Ascending aorta (tissue), 2 donors: ENCODE measurements around the gene TLR3. TPM values are rescaled to one million over a fixed set of nuclear protein-coding genes. Genes with fewer than 3 reads are reported as not detected.

Experiments
- DNase-seq, 2 donors: peaks; one replicate each; pipeline ENCODE4 v3.0.0-alpha.2; 2019; ENCODE audit warnings: low spot score in 2 of 2
- H3K27ac ChIP-seq, 2 donors: fragments of 200-600 bp; sonication (generic); one replicate each; pipeline ENCODE4 v1.5.1; 2016 to 2017; ENCODE audit warnings: mild to moderate bottlenecking in 1 of 2
- H3K27me3 ChIP-seq: fragments of 200-600 bp; sonication (generic); one replicate; pipeline ENCODE4 v1.5.1; 2017
- H3K36me3 ChIP-seq, 2 donors: fragments of 200-600 bp; sonication (generic); one replicate each; pipeline ENCODE4 v1.5.1; 2016
- H3K4me1 ChIP-seq, 2 donors: fragments of 200-600 bp; sonication (generic); one replicate each; pipeline ENCODE4 v1.5.1; 2016 to 2017; ENCODE audit warnings: mild to moderate bottlenecking in 1 of 2
- H3K4me3 ChIP-seq, 2 donors: fragments of 200-600 bp; sonication (generic); one replicate each; pipeline ENCODE4 v1.5.1; 2016 to 2017; ENCODE audit warnings: mild to moderate bottlenecking in 1 of 2
- H3K9me3 ChIP-seq, 2 donors: fragments of 200-600 bp; sonication (generic); one replicate each; pipeline ENCODE4 v1.5.1; 2016
- intact Hi-C: fragments of 100-400 bp; cut with DNase I; formaldehyde crosslinking; loops from one replicate; pipeline ENCODE4 v1.15.1; 2023
- total RNA-seq: library from RNA; depleted of rRNA; stranded (reverse); fragments of >200 nt; gene quantifications from one replicate; pipeline ENCODE4 v1.1.0, GENCODE V29; 2016
- TF ChIP-seq, protein P1 (sequence below), 3 experiments: fragments of 200-600 bp in 2 of 3; fragments of 450-650 bp in 1 of 3; sonication (generic) in 2 of 3; IDR thresholded peaks; one replicate each; pipeline ENCODE4 v1.5.1; 2016 to 2019; ENCODE audit warnings: antibody characterized with exemption in 3 of 3, mild to moderate bottlenecking in 1 of 3, moderate library complexity in 1 of 3

Gene TLR3
- total RNA-seq, 1 donor from 2014 or later: 19.9 TPM

DNA sequence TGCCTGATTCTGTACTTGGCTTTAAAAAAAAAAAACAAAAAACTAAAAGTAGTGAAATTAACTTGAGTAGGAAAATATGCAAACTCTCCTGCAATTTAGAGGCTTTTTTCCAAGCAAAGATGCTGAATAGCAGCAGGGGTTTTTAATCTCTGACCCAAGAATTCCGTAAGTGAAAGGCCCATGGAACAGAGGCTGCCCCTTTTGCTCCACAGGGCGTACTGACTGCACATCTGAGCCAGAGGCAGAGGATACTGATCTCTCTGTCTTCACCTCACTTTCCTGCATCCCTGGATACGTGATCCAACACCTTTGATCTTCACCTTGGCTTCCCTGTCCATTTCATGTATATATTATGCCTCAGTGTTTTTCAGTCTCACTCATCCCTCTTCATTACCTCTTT lies 39.4 kb downstream of the TLR3 start:
- no peaks in the 10 kb centered on the region for H3K27me3 ChIP-seq
- H3K4me3 ChIP-seq: no peak overlapping the region
- TF ChIP-seq, protein P1, sequence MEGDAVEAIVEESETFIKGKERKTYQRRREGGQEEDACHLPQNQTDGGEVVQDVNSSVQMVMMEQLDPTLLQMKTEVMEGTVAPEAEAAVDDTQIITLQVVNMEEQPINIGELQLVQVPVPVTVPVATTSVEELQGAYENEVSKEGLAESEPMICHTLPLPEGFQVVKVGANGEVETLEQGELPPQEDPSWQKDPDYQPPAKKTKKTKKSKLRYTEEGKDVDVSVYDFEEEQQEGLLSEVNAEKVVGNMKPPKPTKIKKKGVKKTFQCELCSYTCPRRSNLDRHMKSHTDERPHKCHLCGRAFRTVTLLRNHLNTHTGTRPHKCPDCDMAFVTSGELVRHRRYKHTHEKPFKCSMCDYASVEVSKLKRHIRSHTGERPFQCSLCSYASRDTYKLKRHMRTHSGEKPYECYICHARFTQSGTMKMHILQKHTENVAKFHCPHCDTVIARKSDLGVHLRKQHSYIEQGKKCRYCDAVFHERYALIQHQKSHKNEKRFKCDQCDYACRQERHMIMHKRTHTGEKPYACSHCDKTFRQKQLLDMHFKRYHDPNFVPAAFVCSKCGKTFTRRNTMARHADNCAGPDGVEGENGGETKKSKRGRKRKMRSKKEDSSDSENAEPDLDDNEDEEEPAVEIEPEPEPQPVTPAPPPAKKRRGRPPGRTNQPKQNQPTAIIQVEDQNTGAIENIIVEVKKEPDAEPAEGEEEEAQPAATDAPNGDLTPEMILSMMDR (IDR thresholded peaks at IDR 0.05): no peak
- H3K4me1 ChIP-seq: peaks cover 3 to 6% of the 10 kb centered on the region in 2 donors
- H3K36me3 ChIP-seq: no peaks in the 10 kb centered on the region
- no peaks in the 10 kb centered on the region for H3K9me3 ChIP-seq
- no peak overlapping the region for H3K27ac ChIP-seq
- DNase-seq: no peak
- intact Hi-C loops: no loop called here

DNA sequence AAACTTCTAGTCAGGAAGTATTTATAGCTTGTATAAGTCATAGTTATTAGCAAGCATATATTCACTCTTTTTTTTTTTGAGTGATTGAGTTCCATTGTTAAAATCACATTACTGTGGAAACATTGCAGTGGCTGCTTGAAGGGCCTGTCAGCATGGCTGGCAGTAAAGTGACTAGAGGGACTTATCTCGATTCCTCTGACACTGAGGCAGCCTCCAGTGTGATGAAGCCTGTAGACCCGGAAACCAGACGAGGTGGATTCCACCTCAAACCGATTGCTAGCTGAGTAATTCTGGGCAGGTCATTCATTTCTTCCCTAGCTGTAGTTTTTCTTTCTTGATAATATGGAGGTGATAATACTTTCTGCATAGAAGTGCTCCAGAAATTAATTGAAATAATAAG lies 40.3 kb downstream of the TLR3 start:
- Histone ChIP-seq H3K4me3 (no peak overlapping the region), H3K9me3 (no peaks in the 10 kb centered on the region), H3K27me3 (no peaks in the 10 kb centered on the region), H3K4me1 (peaks cover 3 to 6% of the 10 kb centered on the region in 2 donors), H3K27ac (no peak overlapping the region), H3K36me3 (no peaks in the 10 kb centered on the region)
- TF ChIP-seq, protein P1 (IDR thresholded peaks at IDR 0.05): no peak
- DNase-seq: no peak
- intact Hi-C loops: no loop called here

DNA sequence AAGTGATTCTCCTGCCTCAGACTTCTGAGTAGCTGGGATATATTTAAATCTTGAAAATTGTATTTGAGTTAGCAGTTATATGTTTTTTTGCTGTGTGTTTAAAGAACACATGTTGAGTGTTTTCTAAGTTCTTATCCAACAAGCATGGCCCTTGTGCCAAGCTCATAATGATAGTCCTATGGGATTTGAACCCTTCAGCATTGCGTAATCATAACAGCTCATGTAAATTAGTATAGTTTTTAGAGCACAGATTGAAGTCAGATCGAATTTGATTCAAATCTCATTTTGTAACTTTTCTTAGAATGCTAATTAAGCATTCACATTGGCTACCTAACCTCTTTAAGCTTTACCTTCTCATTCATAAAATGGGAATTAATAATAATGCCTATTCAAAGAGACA lies 47.7 kb downstream of the TLR3 start:
- Histone ChIP-seq H3K4me3 (no peak overlapping the region), H3K4me1 (no peaks in the 10 kb centered on the region), H3K27me3 (no peaks in the 10 kb centered on the region), H3K9me3 (no peaks in the 10 kb centered on the region), H3K27ac (no peak overlapping the region), H3K36me3 (no peaks in the 10 kb centered on the region)
- no peak for DNase-seq
- intact Hi-C loops: no loop called here
- TF ChIP-seq, protein P1 (IDR thresholded peaks at IDR 0.05): no peak

DNA sequence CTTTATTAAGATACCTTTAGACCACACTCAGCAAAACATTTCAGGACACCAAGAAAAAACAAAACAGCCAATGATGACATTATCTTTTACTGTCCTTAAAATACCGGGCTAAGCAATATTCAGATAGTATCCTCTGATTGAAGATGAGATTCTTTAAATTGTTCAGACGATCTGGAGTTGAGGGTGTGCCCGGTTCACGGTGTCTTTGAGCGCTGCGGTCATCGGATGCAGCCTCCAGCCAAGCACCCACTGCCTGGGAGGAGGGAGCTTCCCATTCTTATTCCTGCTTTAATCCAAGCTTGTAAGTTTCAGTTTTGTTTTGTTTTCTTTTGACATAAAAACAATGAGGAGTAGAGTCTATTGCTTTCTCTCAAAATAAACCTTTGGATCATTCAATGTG lies 49.6 kb downstream of the TLR3 start:
- DNase-seq: no peak
- Histone ChIP-seq H3K27me3 (no peaks in the 10 kb centered on the region), H3K4me1 (no peaks in the 10 kb centered on the region), H3K36me3 (no peaks in the 10 kb centered on the region), H3K9me3 (no peaks in the 10 kb centered on the region), H3K4me3 (no peak overlapping the region), H3K27ac (no peak overlapping the region)
- intact Hi-C loops: no loop called here
- TF ChIP-seq, protein P1 (IDR thresholded peaks at IDR 0.05): no peak

DNA sequence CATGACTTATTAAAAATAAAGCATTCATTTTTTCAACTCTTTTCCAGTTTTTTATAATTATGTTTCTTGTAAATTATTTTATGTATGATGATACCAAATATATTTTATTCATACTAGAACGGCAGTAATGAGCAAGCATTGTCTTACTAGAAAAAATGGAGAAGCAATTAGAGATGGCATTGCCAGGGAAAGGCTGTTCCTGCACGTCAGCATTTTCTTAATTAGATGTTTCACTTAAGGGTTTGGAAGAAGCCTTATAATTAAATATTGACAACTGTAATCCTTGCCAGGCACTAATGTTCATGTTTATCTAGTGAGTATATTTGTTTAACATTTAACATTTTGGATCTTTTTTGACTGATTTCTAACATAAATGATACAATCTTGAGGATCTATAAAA lies 52.1 kb downstream of the TLR3 start:
- Histone ChIP-seq H3K9me3 (no peaks in the 10 kb centered on the region), H3K27me3 (no peaks in the 10 kb centered on the region), H3K4me3 (no peak overlapping the region), H3K27ac (no peak overlapping the region), H3K36me3 (no peaks in the 10 kb centered on the region), H3K4me1 (no peaks in the 10 kb centered on the region)
- intact Hi-C loops: no loop called here
- DNase-seq: no peak
- TF ChIP-seq, protein P1 (IDR thresholded peaks at IDR 0.05): no peak

DNA sequence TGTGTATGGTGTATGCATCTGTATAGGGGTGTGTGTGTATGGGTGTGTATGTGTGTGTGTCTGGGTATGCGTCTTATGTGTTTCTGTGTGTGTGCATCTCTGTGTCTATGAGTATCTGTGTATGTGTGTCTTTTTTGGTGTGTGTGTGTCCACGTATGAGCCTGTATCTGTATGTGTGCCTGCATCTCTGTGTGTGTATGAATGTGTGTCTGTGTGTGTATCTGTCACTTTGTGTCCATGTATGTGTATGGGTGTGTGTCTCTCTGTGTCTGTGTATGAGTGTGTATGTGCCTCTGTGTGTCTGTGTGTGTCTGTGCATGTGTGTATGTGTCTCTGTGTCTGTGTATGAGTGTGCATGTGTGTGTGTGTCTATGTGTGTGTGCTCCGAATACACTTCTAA lies 59.9 kb downstream of the TLR3 start:
- TF ChIP-seq, protein P1 (IDR thresholded peaks at IDR 0.05): no peak
- H3K4me3 ChIP-seq: no peak overlapping the region
- DNase-seq: no peak
- H3K9me3 ChIP-seq: no peaks in the 10 kb centered on the region
- intact Hi-C loops: no loop called here
- H3K27ac ChIP-seq: no peak overlapping the region
- no peaks in the 10 kb centered on the region for H3K27me3 ChIP-seq
- no peaks in the 10 kb centered on the region for H3K36me3 ChIP-seq
- no peaks in the 10 kb centered on the region for H3K4me1 ChIP-seq
